IPS-18c (cell line): ENCODE results near the gene ZNF618.
"Not testable (repeated sequence)": the region's sequence is repeated elsewhere in the genome, so short reads cannot be mapped to it uniquely, and the experiment has no call there.

Experiments
- H3K4me3 ChIP-seq: 2 replicates; pipeline ENCODE4 v1.7.0; 2013; ENCODE audit warnings: low read depth, mild to moderate bottlenecking, low read length, moderate library complexity; ENCODE audit not compliant: insufficient read depth
- H3K9me3 ChIP-seq: one replicate; pipeline ENCODE4 v1.6.1; 2013; ENCODE audit warnings: mild to moderate bottlenecking, low read length, moderate library complexity; ENCODE audit not compliant: control insufficient read depth, insufficient read depth

ZNF618 gene

DNA sequence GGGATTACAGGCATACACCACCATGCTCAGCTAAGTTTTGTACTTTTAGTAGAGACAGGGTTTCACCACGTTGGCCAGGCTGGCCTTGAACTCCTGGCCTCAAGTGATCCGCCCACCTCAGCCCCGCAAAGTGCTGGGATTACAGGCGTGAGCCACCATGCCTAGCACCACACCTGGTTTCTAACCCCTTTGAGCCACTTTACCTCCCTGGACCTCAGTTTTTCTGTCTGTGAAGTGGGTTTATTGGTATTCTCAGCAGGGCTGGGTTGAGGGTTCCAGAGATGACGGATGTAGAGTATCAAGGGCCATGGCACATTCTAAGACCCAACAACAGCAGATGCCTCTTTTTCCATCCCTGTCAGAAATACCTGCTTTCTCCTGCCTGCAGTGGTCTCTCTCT lies 163.4 kb downstream of the ZNF618 start:
- Histone ChIP-seq H3K9me3 (no peaks in the 10 kb centered on the region), H3K4me3 (no peak overlapping the region)

DNA sequence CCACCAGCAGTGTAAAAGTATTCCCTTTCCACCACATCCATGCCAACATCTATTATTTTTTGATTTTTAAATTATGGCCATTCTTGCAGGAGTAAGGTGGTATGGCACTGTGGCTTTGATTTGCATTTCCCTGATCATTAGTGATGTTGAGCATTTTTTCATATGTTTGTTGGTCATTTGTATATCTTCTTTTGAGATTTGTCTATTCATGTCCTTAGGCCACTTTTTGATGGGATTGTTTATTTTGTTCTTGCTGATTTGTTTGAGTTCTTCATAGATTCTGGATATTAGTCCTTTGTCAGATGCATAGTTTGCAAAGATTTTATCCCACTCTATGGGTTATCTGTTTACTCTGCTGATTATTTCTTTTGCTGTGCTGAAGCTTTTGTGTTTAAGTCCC lies 167.6 kb downstream of the ZNF618 start:
- H3K4me3 ChIP-seq, H3K9me3 ChIP-seq: not testable (repeated sequence)

GRCh38 chr9:114046237-114046755 lies 170.2 kb downstream of the ZNF618 start:
- Histone ChIP-seq H3K9me3 (no peaks in the 10 kb centered on the region), H3K4me3 (no peak overlapping the region)

GRCh38 chr9:114046875-114047274 lies 170.8 kb downstream of the ZNF618 start:
- no peaks in the 10 kb centered on the region for H3K9me3 ChIP-seq

GRCh38 chr9:114047717-114048116 lies 171.6 kb downstream of the ZNF618 start:
- Histone ChIP-seq H3K9me3 (no peaks in the 10 kb centered on the region), H3K4me3 (no peak overlapping the region)

More at GRCh38 chr9:114046875-114047274, 170.8 kb downstream of the ZNF618 start:
- no peak overlapping the region for H3K4me3 ChIP-seq

GRCh38 chr9:114048533-114049415 lies 172.7 kb downstream of the ZNF618 start:
- Histone ChIP-seq H3K4me3 (no peak overlapping the region), H3K9me3 (no peaks in the 10 kb centered on the region)

- Histone ChIP-seq H3K4me3 (no peak overlapping the region), H3K9me3 (no peaks in the 10 kb centered on the region)
Observed at GRCh38 chr9:114049441-114050225, 173.5 kb downstream of the ZNF618 start.

- H3K4me3 ChIP-seq, result no peak overlapping the region
- no peaks in the 10 kb centered on the region for H3K9me3 ChIP-seq
Observed at GRCh38 chr9:114050226-114050568, 174.1 kb downstream of the ZNF618 start.

DNA sequence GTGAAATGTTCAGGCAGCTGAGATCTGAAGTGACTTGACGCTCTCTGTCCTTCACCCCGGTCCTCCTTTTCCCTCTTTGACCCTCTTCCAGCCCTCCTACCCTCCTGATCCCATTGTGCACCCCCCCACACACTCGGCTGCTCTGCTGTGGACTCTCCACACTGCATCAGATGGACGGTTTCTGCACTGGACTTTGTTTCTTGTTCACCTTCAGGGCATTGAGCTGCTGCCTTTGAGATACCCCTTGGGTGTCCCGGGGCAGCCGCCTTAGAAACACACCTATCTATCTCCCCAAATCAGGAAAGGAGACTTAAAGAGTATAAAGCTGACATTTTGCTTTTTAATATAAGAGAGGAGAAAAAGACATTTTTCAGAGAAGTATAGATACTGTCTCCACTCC lies 174.5 kb downstream of the ZNF618 start:
- Histone ChIP-seq H3K9me3 (no peaks in the 10 kb centered on the region), H3K4me3 (no peak overlapping the region)

DNA sequence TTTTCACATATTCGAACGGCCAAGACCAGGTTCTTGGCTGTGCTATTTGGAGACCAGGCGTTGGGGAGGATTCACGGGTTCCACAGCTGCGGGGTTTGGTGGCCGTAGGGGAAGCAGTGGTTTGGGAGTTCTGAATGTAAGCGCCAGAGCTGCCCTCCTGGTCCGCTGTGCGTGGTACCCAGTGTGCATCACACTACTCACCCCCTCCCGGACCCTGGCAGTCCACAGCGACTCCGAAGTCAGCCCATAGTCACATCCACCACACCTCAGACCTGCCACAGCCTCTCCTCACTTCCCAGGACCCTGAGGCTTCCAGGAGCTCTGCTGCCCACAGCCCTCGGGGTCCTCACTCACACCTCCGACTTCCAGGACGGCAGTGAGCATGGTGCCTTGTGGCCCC lies 175.2 kb downstream of the ZNF618 start:
- no peak overlapping the region for H3K4me3 ChIP-seq
- H3K9me3 ChIP-seq, result no peaks in the 10 kb centered on the region

DNA sequence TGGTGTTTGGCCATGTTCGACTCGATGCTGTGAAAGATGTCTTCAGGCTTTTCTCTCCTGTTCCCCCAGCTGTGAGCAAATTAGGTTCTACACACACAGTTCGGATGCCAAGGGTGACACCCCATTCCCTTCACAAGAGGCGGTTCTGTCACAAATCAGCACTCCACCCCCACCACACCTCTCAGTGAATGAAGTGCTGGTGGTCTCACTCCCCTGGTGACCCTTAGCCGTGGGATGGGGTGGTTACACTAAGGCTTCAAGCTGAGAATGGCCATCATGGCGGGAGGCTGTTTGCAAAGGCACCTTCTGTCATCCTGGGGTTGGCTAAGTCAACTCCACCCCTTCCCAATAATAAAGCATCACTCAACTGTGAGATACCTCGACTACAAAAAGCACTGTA lies 175.6 kb downstream of the ZNF618 start:
- H3K4me3 ChIP-seq, result no peak overlapping the region
- H3K9me3 ChIP-seq, result no peaks in the 10 kb centered on the region

DNA sequence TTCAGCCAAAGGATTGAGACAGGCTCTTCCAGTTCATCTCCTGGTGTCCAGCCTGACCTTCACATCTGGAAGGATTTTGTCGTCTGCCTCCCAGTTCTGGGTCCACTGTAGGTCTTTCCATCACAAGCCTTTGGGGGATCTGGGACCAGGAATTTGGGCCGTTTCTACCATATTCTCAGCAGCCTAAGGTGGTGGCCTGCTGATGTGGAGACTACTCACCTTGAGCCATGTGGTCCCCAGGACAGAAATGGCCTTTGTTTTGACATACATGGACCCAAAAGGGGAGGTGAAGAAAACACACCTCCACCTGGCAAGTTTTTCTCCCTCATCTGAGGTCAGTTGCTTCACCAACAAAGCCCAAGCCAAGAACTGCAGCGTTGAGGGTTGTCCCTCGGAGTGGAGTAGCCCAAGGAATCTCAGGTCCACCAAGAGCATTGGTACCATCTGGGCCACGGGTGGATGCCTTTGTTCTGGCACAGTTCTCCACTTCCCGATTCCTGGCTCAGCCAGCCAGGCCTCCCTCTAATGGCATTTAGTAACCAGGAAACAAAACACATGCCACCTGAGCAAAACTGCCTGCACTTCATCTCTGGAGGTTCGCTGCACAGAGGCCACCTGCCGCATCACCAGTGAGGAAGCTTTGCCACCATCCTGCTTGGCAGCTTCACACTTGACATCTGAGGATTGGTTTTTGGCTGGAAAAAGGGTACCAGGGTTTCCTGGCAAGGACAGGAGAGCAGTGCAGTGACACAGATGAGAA lies 177.3 kb downstream of the ZNF618 start:
- Histone ChIP-seq H3K4me3 (no peak overlapping the region), H3K9me3 (peaks cover under 1% of the 10 kb centered on the region)

DNA sequence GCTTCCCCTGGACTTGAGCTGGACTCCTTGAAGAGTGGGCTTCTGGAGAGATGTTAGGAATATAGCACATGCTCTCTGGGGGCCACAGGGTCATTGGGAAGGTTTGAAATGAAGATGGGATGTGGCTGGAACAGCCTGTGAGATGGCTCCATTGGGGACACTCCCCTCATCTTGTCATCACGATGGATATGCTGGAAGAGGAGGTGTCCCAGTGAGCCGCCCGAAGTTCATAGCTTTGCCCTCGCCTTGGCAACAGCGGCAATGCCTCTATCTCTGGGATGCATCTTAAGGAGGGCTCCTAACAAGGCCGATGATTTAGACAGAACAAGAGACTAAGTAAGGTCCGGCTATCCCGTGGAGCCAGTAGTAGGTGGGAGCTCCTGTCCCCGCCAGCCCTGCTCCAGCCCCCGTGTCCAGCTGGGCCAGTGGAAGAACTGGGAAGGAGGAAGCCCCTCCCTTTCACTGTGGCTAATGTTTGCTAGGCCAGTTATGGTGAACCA lies 178.1 kb downstream of the ZNF618 start:
- H3K9me3 ChIP-seq, result peaks cover 2% of the 10 kb centered on the region

GRCh38 chr9:114055061-114055460 lies 179.0 kb downstream of the ZNF618 start:
- peaks cover 2% of the 10 kb centered on the region for H3K9me3 ChIP-seq

More for the DNA sequence above, 178.1 kb downstream of the ZNF618 start:
- no peak overlapping the region for H3K4me3 ChIP-seq

GRCh38 chr9:114055894-114056293 lies 179.8 kb downstream of the ZNF618 start:
- H3K9me3 ChIP-seq, result peaks cover 2% of the 10 kb centered on the region
- no peak overlapping the region for H3K4me3 ChIP-seq

More at GRCh38 chr9:114055061-114055460, 179.0 kb downstream of the ZNF618 start:
- H3K4me3 ChIP-seq, result no peak overlapping the region

DNA sequence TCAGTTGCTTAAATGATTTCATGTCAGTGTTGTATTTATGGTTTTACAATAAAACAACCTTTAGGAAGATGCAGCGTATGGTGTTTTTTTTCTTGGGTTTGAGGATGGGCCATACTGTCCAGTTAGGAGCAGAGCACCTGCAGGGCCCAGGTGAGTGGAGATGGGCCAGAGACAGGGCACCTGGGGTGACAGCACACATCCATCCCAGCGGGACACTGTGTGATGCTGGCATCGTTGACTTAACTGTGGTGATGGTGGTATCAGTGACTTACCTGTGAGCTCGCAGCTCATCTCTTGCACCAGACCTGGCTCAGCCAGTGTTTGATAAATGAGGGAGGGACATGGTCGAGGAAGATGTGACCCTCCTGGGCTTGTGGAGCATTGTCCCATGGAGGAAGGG lies 180.4 kb downstream of the ZNF618 start:
- Histone ChIP-seq H3K9me3 (peaks cover 2% of the 10 kb centered on the region), H3K4me3 (no peak overlapping the region)
